ENCODE data around the gene ERCC6.

GRCh38 chr10:49575489-49576072, 36.7 kb upstream of the ERCC6 start:
- no peak for TF ChIP-seq EZH2 (IDR thresholded peaks at IDR 0.05)
- no peak for TF ChIP-seq POLR2AphosphoS5 (IDR thresholded peaks at IDR 0.05; ENCODE audit: borderline replicate concordance, low read depth, low read length)
- no peak for TF ChIP-seq FOXP2 (optimal IDR thresholded peaks at IDR 0.05; ENCODE audit: control extremely low read depth, extremely low read length, insufficient read depth)

Data from SK-N-MC (cell line).